Endothelial cell of umbilical vein (primary cell): ENCODE measurements around the gene SYCP2. TPM values are rescaled to one million over a fixed set of nuclear protein-coding genes. Genes with fewer than 3 reads are reported as not detected.
A peak's percentile ranks its signal among the peaks of the same experiment; 100 is the strongest.

Experiments
- BruUV-seq: library from RNA; stranded (reverse); fragments of 400-500 nt; replicated peaks from 2 replicates; lab custom pipeline; 2021; lab: Mats Ljungman, UMichigan
- CTCF ChIA-PET: fragments of 300-600, 350-600 bp; sonication (Branson Sonifier 250); formaldehyde crosslinking; loops from one replicate; lab custom pipeline; 2021; ENCODE audit warnings: antibody characterized with exemption, inconsistent platforms; lab: Charles Lee
- POLR2A ChIA-PET: fragments of 300-600, 350-600 bp; sonication (Branson Sonifier 250); formaldehyde crosslinking; loops from one replicate; lab custom pipeline; 2021; ENCODE audit warnings: antibody characterized with exemption, inconsistent platforms; lab: Charles Lee
- DNase-seq: peaks from one replicate; pipeline ENCODE4 v3.0.0-alpha.2; 2011; ENCODE audit warnings: low read depth, low spot score
- FAIRE-seq: peaks from 2 replicates; lab custom pipeline; 2011; peaks lifted over from hg19 to GRCh38; lab: Jason Lieb, UNC
- H2AFZ ChIP-seq: 2 replicates; pipeline ENCODE4 v1.6.0; 2012; ENCODE audit warnings: low read depth, low read length, control low read depth, inconsistent platforms
- H3K27ac ChIP-seq: 2 replicates; pipeline ENCODE4 v1.5.1; 2011; ENCODE audit warnings: low read depth, mild to moderate bottlenecking, control low read depth, low read length, moderate library complexity; ENCODE audit not compliant: insufficient read depth
- H3K27me3 ChIP-seq, 2 experiments: 2 replicates each; pipeline versions ENCODE4 v1.6.0 to v1.6.1; 2011; ENCODE audit warnings: low read length in 2 of 2, mixed read lengths in 1 of 2; ENCODE audit not compliant: control insufficient read depth in 2 of 2, insufficient read depth in 2 of 2
- H3K36me3 ChIP-seq, 2 experiments: 2 replicates in 1 of 2; 3 replicates in 1 of 2; pipeline ENCODE4 v1.5.1; 2011; ENCODE audit warnings: low read length in 2 of 2, mild to moderate bottlenecking in 1 of 2, moderate library complexity in 1 of 2; ENCODE audit not compliant: control insufficient read depth in 2 of 2, insufficient read depth in 2 of 2; ENCODE audit errors: extremely low read depth in 1 of 2
- H3K4me1 ChIP-seq: 3 replicates; pipeline ENCODE4 v1.5.1; 2011; ENCODE audit warnings: mild to moderate bottlenecking, low read length; ENCODE audit not compliant: control insufficient read depth, insufficient read depth; ENCODE audit errors: extremely low read depth
- H3K4me2 ChIP-seq: 2 replicates; pipeline ENCODE4 v1.6.1; 2011; ENCODE audit warnings: low read length, control low read depth, mixed read lengths; ENCODE audit not compliant: insufficient read depth
- H3K4me3 ChIP-seq, 3 experiments: fragments of 200-600 bp in 1 of 3; sonication (generic), shearing (Covaris generic) in 1 of 3; replicated peaks in 1 of 3; 2 replicates each; pipeline ENCODE4 v1.5.1; 2011 to 2016; ENCODE audit warnings: control low read depth in 3 of 3, low read length in 3 of 3, mild to moderate bottlenecking in 2 of 3, inconsistent platforms in 1 of 3, low read depth in 1 of 3, moderate library complexity in 1 of 3; ENCODE audit not compliant: insufficient read depth in 1 of 3
- H3K79me2 ChIP-seq: 2 replicates; pipeline ENCODE4 v1.6.0; 2012; ENCODE audit warnings: low read length, inconsistent platforms; ENCODE audit not compliant: control insufficient read depth, insufficient read depth
- H3K9ac ChIP-seq: replicated peaks from 2 replicates; pipeline ENCODE3; 2011; ENCODE audit warnings: low read length, control low read depth; ENCODE audit not compliant: insufficient read depth; ENCODE audit errors: extremely low read depth
- H3K9me1 ChIP-seq: replicated peaks from 3 replicates; pipeline ENCODE4 v1.6.0; 2011; ENCODE audit warnings: mild to moderate bottlenecking, low read length; ENCODE audit not compliant: control insufficient read depth, insufficient read depth; ENCODE audit errors: extremely low read depth
- H3K9me3 ChIP-seq: replicated peaks from 2 replicates; pipeline ENCODE4 v1.5.1; 2012; ENCODE audit warnings: low read length, inconsistent platforms; ENCODE audit not compliant: control insufficient read depth, insufficient read depth
- H4K20me1 ChIP-seq: replicated peaks from 2 replicates; pipeline ENCODE3; 2011; ENCODE audit warnings: mild to moderate bottlenecking, low read length; ENCODE audit not compliant: control insufficient read depth, insufficient read depth; ENCODE audit errors: extremely low read depth
- EZH2 ChIP-seq: IDR thresholded peaks from 2 replicates; pipeline ENCODE4 v1.6.1; 2012; ENCODE audit warnings: borderline replicate concordance, low read depth, mild to moderate bottlenecking, moderate library complexity, low read length, inconsistent platforms; ENCODE audit not compliant: severe bottlenecking
- FOS ChIP-seq: IDR thresholded peaks from 2 replicates; pipeline ENCODE4 v1.6.1; 2011; ENCODE audit warnings: mild to moderate bottlenecking, low read length, moderate library complexity, borderline replicate concordance; ENCODE audit not compliant: insufficient read depth
- GATA2 ChIP-seq: IDR thresholded peaks from 2 replicates; pipeline ENCODE4 v1.7.0; 2011; ENCODE audit warnings: low read depth, mild to moderate bottlenecking, moderate library complexity, mixed read lengths, low read length; ENCODE audit not compliant: insufficient read length, insufficient read depth
- JUN ChIP-seq: IDR thresholded peaks from 2 replicates; pipeline ENCODE4 v1.6.1; 2011; ENCODE audit warnings: borderline replicate concordance, low read depth; ENCODE audit not compliant: insufficient read length, insufficient read depth
- MYC ChIP-seq: IDR thresholded peaks from one replicate; pipeline ENCODE4 v1.6.1; 2011; ENCODE audit warnings: mild to moderate bottlenecking, low read depth, low read length
- POLR2A ChIP-seq: IDR thresholded peaks from 2 replicates; pipeline ENCODE4 v1.6.1; 2012; ENCODE audit warnings: low read depth, mild to moderate bottlenecking, control low read depth, low read length
- POLR2AphosphoS5 ChIP-seq: IDR thresholded peaks from 2 replicates; pipeline ENCODE4 v1.6.1; 2012; ENCODE audit warnings: low read depth, mild to moderate bottlenecking, control low read depth, low read length, moderate library complexity; ENCODE audit not compliant: insufficient read depth
- dilution Hi-C: fragments of 300-500 bp; cut with MboI; formaldehyde crosslinking; loops from one replicate; pipeline ENCODE4 v1.15.0; 2019; ENCODE audit warnings: low sequenced_read_pairs; ENCODE audit not compliant: extremely low pct_ligation_motif_present
- intact Hi-C: fragments of 100-400 bp; cut with micrococcal nuclease; formaldehyde crosslinking; loops from one replicate; pipeline ENCODE4 v1.10.0; 2022
- polyA plus RNA-seq, 4 experiments: library from polyadenylated mRNA; depleted of rRNA in 3 of 4; stranded (reverse) in 3 of 4; unstranded in 1 of 4; fragments of >200 nt; gene quantifications; 2 replicates each; pipeline versions ENCODE4 v1.2.1 to v1.2.3, GENCODE V29; 2011 to 2012; ENCODE audit warnings: missing spikeins in 1 of 4
- total RNA-seq: library from RNA; stranded (reverse); gene quantifications from 2 replicates; pipeline ENCODE4 v1.2.3, GENCODE V29; 2021
- TF ChIP-seq, protein P1 (sequence below): IDR thresholded peaks from 2 replicates; pipeline ENCODE4 v1.6.1; 2011; ENCODE audit not compliant: insufficient read depth, insufficient read length
- TF ChIP-seq, protein P2 (sequence below), 2 donors: IDR thresholded peaks; 1 replicate in 1 of 2; 2 replicates in 1 of 2; pipeline ENCODE4 v1.5.1; 2011; ENCODE audit warnings: low read length in 2 of 2, mild to moderate bottlenecking in 2 of 2, moderate library complexity in 2 of 2, control low read depth in 1 of 2, inconsistent platforms in 1 of 2, low read depth in 1 of 2; ENCODE audit not compliant: insufficient read depth in 1 of 2; ENCODE audit errors: extremely low read depth in 1 of 2

The SYCP2 gene
- total and polyA plus RNA-seq, 2 donors (not counting 3 experiments of a cell fraction or from before 2014, with no cell fraction given): 0.07 to 0.35 TPM

DNA sequence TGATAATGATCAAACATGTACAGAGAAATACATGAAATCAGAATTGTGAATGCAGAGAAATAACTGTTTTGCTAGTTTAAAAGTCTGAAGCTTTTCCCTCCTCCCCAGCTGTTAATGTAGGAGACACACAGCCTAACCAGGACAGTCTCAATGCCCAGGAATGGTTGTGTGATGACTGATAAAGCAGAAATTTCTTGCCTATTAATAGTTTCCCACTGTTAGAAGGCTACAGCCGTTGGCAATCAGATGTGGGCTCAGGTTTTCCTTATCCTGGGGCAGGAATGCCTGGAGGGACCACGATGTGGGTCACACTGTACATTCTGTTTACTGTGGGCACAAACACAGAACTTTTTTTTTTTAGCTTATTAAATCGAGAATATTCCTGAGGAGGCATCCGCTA lies 4.8 kb upstream of the SYCP2 start:
- H3K27ac ChIP-seq: no peak overlapping the region
- intact Hi-C loops: no loop called here
- no peaks in the 10 kb centered on the region for H3K9me1 ChIP-seq

DNA sequence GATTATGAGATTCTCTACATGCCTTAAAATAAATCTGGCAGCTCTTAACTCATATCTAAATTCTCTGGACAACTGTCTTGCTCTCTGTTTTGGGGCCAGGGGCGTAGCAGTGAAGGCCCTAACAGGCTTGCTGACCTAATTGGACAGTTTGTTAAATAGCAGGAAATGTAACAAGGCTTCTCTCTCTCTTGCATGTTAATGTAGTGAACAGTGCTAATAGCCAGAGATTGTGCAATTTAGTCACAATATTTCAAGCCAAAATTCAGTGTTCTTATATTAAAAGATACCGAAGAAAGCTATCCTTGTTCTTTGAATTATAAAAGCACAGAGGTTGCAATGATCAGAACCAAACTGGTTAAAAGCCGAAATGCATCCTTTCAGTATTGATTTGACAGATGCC lies 3.7 kb upstream of the SYCP2 start:
- FAIRE-seq (peak; percentile 28), DNase-seq (no peak)
- no peak overlapping the region for H3K4me2 ChIP-seq
- TF ChIP-seq FOS: no peak
- no peak for TF ChIP-seq GATA2
- no peak for TF ChIP-seq MYC
- TF ChIP-seq, protein P1, sequence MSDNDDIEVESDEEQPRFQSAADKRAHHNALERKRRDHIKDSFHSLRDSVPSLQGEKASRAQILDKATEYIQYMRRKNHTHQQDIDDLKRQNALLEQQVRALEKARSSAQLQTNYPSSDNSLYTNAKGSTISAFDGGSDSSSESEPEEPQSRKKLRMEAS: no peak
- no peak for TF ChIP-seq POLR2A
- TF ChIP-seq JUN: no peak
- no peak for TF ChIP-seq EZH2
- TF ChIP-seq, protein P2, sequence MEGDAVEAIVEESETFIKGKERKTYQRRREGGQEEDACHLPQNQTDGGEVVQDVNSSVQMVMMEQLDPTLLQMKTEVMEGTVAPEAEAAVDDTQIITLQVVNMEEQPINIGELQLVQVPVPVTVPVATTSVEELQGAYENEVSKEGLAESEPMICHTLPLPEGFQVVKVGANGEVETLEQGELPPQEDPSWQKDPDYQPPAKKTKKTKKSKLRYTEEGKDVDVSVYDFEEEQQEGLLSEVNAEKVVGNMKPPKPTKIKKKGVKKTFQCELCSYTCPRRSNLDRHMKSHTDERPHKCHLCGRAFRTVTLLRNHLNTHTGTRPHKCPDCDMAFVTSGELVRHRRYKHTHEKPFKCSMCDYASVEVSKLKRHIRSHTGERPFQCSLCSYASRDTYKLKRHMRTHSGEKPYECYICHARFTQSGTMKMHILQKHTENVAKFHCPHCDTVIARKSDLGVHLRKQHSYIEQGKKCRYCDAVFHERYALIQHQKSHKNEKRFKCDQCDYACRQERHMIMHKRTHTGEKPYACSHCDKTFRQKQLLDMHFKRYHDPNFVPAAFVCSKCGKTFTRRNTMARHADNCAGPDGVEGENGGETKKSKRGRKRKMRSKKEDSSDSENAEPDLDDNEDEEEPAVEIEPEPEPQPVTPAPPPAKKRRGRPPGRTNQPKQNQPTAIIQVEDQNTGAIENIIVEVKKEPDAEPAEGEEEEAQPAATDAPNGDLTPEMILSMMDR (IDR thresholded peaks at IDR 0.05; ENCODE audit: extremely low read depth in 1 of 2, insufficient read depth in 1 of 2, low read depth in 1 of 2, low read length in 2 of 2): no peak
- TF ChIP-seq POLR2AphosphoS5: no peak
- H3K79me2 ChIP-seq: peaks cover 6% of the 10 kb centered on the region
- peaks cover 16% of the 10 kb centered on the region for H3K4me1 ChIP-seq
- ChIA-PET POLR2A (no interaction called here), CTCF (interaction anchor here (0.9 to 1.0 kb wide), 3 partner anchors 9 to 18 kb away, joined by 3 read pairs; no protein-coding TSS in a partner anchor)
- H3K9me1 ChIP-seq: no peaks in the 10 kb centered on the region
- dilution Hi-C loops (no loop called here), intact Hi-C loops (no loop called here)
- BruUV-seq: no TSS peak
- H3K36me3 ChIP-seq: no peaks in the 10 kb centered on the region
- no peaks in the 10 kb centered on the region for H3K27me3 ChIP-seq
- H3K9me3 ChIP-seq: no peaks in the 10 kb centered on the region
- H3K9ac ChIP-seq: no peak overlapping the region
- no peak overlapping the region for H3K27ac ChIP-seq
- no peak overlapping the region for H3K4me3 ChIP-seq
- no peak overlapping the region for H2AFZ ChIP-seq
- H4K20me1 ChIP-seq: no peaks in the 10 kb centered on the region

More for the DNA sequence above, 4.8 kb upstream of the SYCP2 start:
- H3K9ac ChIP-seq: no peak overlapping the region
- TSS peak; percentile 29 for BruUV-seq
- ChIA-PET POLR2A (no interaction called here), CTCF (interaction anchor here (0.8 to 1.0 kb wide), 3 partner anchors 17 to 366 kb away, joined by 3 to 5 read pairs (median 3); no protein-coding TSS in a partner anchor)
- H3K4me3 ChIP-seq: no peak overlapping the region
- no peaks in the 10 kb centered on the region for H3K9me3 ChIP-seq
- no peak overlapping the region for H3K4me2 ChIP-seq
- no peaks in the 10 kb centered on the region for H3K27me3 ChIP-seq
- H3K36me3 ChIP-seq: peaks cover 0 to 4% of the 10 kb centered on the region in 2 experiments
- peaks cover 6% of the 10 kb centered on the region for H3K79me2 ChIP-seq
- dilution Hi-C loops: no loop called here
- FAIRE-seq: no peak
- peaks cover 16% of the 10 kb centered on the region for H3K4me1 ChIP-seq
- no peak overlapping the region for H2AFZ ChIP-seq
- DNase-seq: no peak
- no peaks in the 10 kb centered on the region for H4K20me1 ChIP-seq
- TF ChIP-seq, protein P1: no peak
- TF ChIP-seq POLR2A (no peak), JUN (no peak)
